ENCODE data around the gene NFASC. TPM values are rescaled to one million over a fixed set of nuclear protein-coding genes. Genes with fewer than 3 reads are reported as not detected.

NFASC gene
- total and polyA plus RNA-seq, 2 donors from 2014 or later = 23.2 to 29.9 TPM

- no peak overlapping the region for H3K4me3 ChIP-seq (ENCODE audit: low read length in 3 of 3)
- intact Hi-C loops (cut with DNase I) = loop anchor here (10.0 kb wide), 1 partner anchor 88 kb away; no protein-coding TSS in a partner anchor
- H3K4me1 ChIP-seq (ENCODE audit: control insufficient read depth in 2 of 3, insufficient read depth in 2 of 3, low read depth in 1 of 3, low read length in 3 of 3) = peaks cover 0 to 10% (median 0%) of the 10 kb centered on the region in 3 donors
- FAIRE-seq (no peak), DNase-seq (no peak)
- no peaks in the 10 kb centered on the region for H3K27me3 ChIP-seq (ENCODE audit: control insufficient read depth, insufficient read depth, low read length)
- H3K27ac ChIP-seq (ENCODE audit: low read depth in 2 of 2, low read length in 2 of 2) = no peak overlapping the region
- no peaks in the 10 kb centered on the region for H3K9me3 ChIP-seq (ENCODE audit: control insufficient read depth in 2 of 3, insufficient read depth in 1 of 3, low read length in 3 of 3)
- no peak overlapping the region for H3K9ac ChIP-seq (ENCODE audit: low read length in 3 of 3)
- no peaks in the 10 kb centered on the region for H3K36me3 ChIP-seq (ENCODE audit: control insufficient read depth in 2 of 3, insufficient read depth in 3 of 3, low read length in 3 of 3)
- no peak for TF ChIP-seq CTCF (IDR thresholded peaks at IDR 0.05; ENCODE audit: borderline replicate concordance, extremely low read depth, insufficient read depth)
Observed at GRCh38 chr1:205062895-205063294, 192.2 kb downstream of the NFASC start.

- no peak overlapping the region for H3K9ac ChIP-seq (ENCODE audit: low read length in 3 of 3)
- H3K27me3 ChIP-seq (ENCODE audit: control insufficient read depth, insufficient read depth, low read length) = no peaks in the 10 kb centered on the region
- TF ChIP-seq CTCF (IDR thresholded peaks at IDR 0.05; ENCODE audit: borderline replicate concordance, extremely low read depth, insufficient read depth) = no peak
- peaks cover 0 to 5% (median 0%) of the 10 kb centered on the region in 3 donors for H3K4me1 ChIP-seq (ENCODE audit: control insufficient read depth in 2 of 3, insufficient read depth in 2 of 3, low read depth in 1 of 3, low read length in 3 of 3)
- H3K27ac ChIP-seq (ENCODE audit: low read depth in 2 of 2, low read length in 2 of 2) = no peak overlapping the region
- H3K36me3 ChIP-seq (ENCODE audit: control insufficient read depth in 2 of 3, insufficient read depth in 3 of 3, low read length in 3 of 3) = no peaks in the 10 kb centered on the region
- no peak overlapping the region for H3K4me3 ChIP-seq (ENCODE audit: low read length in 3 of 3)
- FAIRE-seq (no peak), DNase-seq (no peak)
- no peaks in the 10 kb centered on the region for H3K9me3 ChIP-seq (ENCODE audit: control insufficient read depth in 2 of 3, insufficient read depth in 1 of 3, low read length in 3 of 3)
- intact Hi-C loops (cut with DNase I) = loop anchor here (10.0 kb wide), 1 partner anchor 90 kb away; no protein-coding TSS in a partner anchor
Observed at GRCh38 chr1:205064301-205064700, 193.6 kb downstream of the NFASC start.

- FAIRE-seq = no peak
Observed at GRCh38 chr1:205064741-205065316, 194.2 kb downstream of the NFASC start.

More at GRCh38 chr1:205064741-205065316, 194.2 kb downstream of the NFASC start:
- intact Hi-C loops (cut with DNase I) = loop anchor here (10.0 kb wide), 1 partner anchor 90 kb away; no protein-coding TSS in a partner anchor
- no peak for DNase-seq
- Histone ChIP-seq H3K9me3 (ENCODE audit: control insufficient read depth in 2 of 3, insufficient read depth in 1 of 3, low read length in 3 of 3) (no peaks in the 10 kb centered on the region), H3K4me1 (ENCODE audit: control insufficient read depth in 2 of 3, insufficient read depth in 2 of 3, low read depth in 1 of 3, low read length in 3 of 3) (no peaks in the 10 kb centered on the region), H3K9ac (ENCODE audit: low read length in 3 of 3) (no peak overlapping the region), H3K27me3 (ENCODE audit: control insufficient read depth, insufficient read depth, low read length) (no peaks in the 10 kb centered on the region), H3K27ac (ENCODE audit: low read depth in 2 of 2, low read length in 2 of 2) (no peak overlapping the region), H3K36me3 (ENCODE audit: control insufficient read depth in 2 of 3, insufficient read depth in 3 of 3, low read length in 3 of 3) (no peaks in the 10 kb centered on the region), H3K4me3 (ENCODE audit: low read length in 3 of 3) (no peak overlapping the region)
- no peak for TF ChIP-seq CTCF (IDR thresholded peaks at IDR 0.05; ENCODE audit: borderline replicate concordance, extremely low read depth, insufficient read depth)

Data from kidney (tissue), 14 donors.